ENCODE data around the gene LKAAEAR1. TPM values are rescaled to one million over a fixed set of nuclear protein-coding genes. Genes with fewer than 3 reads are reported as not detected.

The LKAAEAR1 gene
- total and polyA plus RNA-seq, 2 of the 13 experiments (the other 11 are each of a cell fraction or from before 2014, with no cell fraction given) = not detected

- TF ChIP-seq NFKB2 (CRISPR knock-in tag; IDR thresholded peaks at IDR 0.05; ENCODE audit: borderline replicate concordance) = no peak; the same call in 1 of the 2 replicates
- TF ChIP-seq TCF7 (IDR thresholded peaks at IDR 0.05; ENCODE audit: low read depth) = no peak
- peak; percentile 86; the same call in 1 of the 2 replicates for TF ChIP-seq PCBP1 (IDR thresholded peaks at IDR 0.05; ENCODE audit: borderline replicate concordance, low read depth, low read length)
- no peak for TF ChIP-seq ZBTB33 (CRISPR knock-in tag; IDR thresholded peaks at IDR 0.05)
- TF ChIP-seq FOXK1 (CRISPR knock-in tag; IDR thresholded peaks at IDR 0.05; ENCODE audit: borderline replicate concordance, low read depth) = peak; percentile 35; the same call in 1 of the 2 replicates
- TF ChIP-seq CREM (IDR thresholded peaks at IDR 0.05) = no peak
- TF ChIP-seq CREM (CRISPR knock-in tag; IDR thresholded peaks at IDR 0.05) = no peak
- no peak for TF ChIP-seq ZFP36L2 (CRISPR knock-in tag; IDR thresholded peaks at IDR 0.05)
- peak; percentile 53; the same call in 1 of the 2 replicates for TF ChIP-seq HIVEP1 (CRISPR knock-in tag; IDR thresholded peaks at IDR 0.05)
- no peak for TF ChIP-seq PLSCR1 (CRISPR knock-in tag; IDR thresholded peaks at IDR 0.05; ENCODE audit: borderline replicate concordance)
- no peak for TF ChIP-seq FOXP1 (IDR thresholded peaks at IDR 0.05)
- no peak for TF ChIP-seq FOXP1 (CRISPR knock-in tag; IDR thresholded peaks at IDR 0.05)
- TF ChIP-seq ZNF510 (CRISPR knock-in tag; IDR thresholded peaks at IDR 0.05; ENCODE audit: low read depth) = 0 out of 2 replicates have a peak, but pooled peaks have one; percentile 78
- TF ChIP-seq ZNF644 (CRISPR knock-in tag; IDR thresholded peaks at IDR 0.05; ENCODE audit: low read depth) = 0 out of 2 replicates have a peak, but pooled peaks have one; percentile 20
- TF ChIP-seq ZNF749 (CRISPR knock-in tag; IDR thresholded peaks at IDR 0.05; ENCODE audit: borderline replicate concordance) = peak; percentile 72; the same call in 1 of the 2 replicates
- peak; percentile 58; the same call in 1 of the 2 replicates for TF ChIP-seq KMT2B (CRISPR knock-in tag; IDR thresholded peaks at IDR 0.05)
- no peak for TF ChIP-seq ZNF20 (CRISPR knock-in tag; IDR thresholded peaks at IDR 0.05)
- no peak for TF ChIP-seq SRSF9 (IDR thresholded peaks at IDR 0.05; ENCODE audit: borderline replicate concordance, insufficient read depth, low read depth, low read length, poor library complexity, severe bottlenecking)
- TF ChIP-seq ZXDC (CRISPR knock-in tag; IDR thresholded peaks at IDR 0.05) = no peak
- peak; percentile 89; the same call in 1 of the 2 replicates for TF ChIP-seq ZNF224 (CRISPR knock-in tag; IDR thresholded peaks at IDR 0.05)
- peak; percentile 81 for TF ChIP-seq ARNT2 (CRISPR knock-in tag; IDR thresholded peaks at IDR 0.05; ENCODE audit: low read depth)
- no peak for TF ChIP-seq ZNF737 (CRISPR knock-in tag; IDR thresholded peaks at IDR 0.05; ENCODE audit: borderline replicate concordance)
- TF ChIP-seq FOXA1 (IDR thresholded peaks at IDR 0.05) = no peak
- no peak; the same call in 1 of the 2 replicates for TF ChIP-seq FOXA1 (CRISPR knock-in tag; IDR thresholded peaks at IDR 0.05)
- TF ChIP-seq THRA (CRISPR knock-in tag; IDR thresholded peaks at IDR 0.05; ENCODE audit: borderline replicate concordance) = peak; percentile 64; the same call in 1 of the 2 replicates
Measured at GRCh38 chr20:64042054-64042781, 42.0 kb downstream of the LKAAEAR1 start (continued).

Data from HepG2 (cell line).